ENCODE results near the gene NISCH. TPM values are rescaled to one million over a fixed set of nuclear protein-coding genes. Genes with fewer than 3 reads are reported as not detected.
A peak's percentile ranks its signal among the peaks of the same experiment; 100 is the strongest.

Gene NISCH
- total RNA-seq, 1 experiment from 2014 or later = 104 TPM

DNA sequence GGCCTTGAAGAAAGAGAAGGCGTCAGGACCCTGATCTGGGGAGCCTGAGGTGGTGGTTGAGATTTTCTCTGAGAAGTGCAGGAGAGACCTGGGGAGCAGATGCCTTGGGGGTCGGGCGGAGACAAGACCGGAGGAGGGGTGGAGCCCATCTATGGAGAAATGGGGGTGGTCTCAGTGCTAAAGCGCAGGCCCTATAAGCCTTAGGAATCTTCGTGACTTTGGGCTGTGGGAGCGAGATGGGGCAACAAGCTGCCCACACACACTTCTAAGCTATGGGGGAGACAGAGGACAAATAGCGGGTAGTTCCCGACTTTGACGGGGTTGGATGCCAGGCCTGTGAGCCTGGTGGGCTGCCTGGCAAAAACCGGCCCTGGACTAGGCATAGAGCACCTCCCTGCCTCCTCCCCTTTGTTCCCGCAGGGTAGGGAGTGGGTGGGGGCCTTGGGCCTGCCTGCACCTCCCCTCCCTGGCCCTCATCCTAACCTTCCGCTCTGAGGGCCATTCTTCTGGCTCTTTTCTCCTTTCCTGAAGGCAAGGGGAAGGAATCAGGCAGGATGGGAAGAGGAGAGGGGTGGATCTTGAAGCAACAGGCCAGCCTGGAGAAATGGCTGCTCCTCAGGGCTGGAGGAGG is 880 bp downstream of the NISCH start:
- Histone ChIP-seq H3K4ac (ENCODE audit: low read depth, low read length) (no peak overlapping the region), H3K56ac (ENCODE audit: insufficient read length, low read depth, low read length) (no peak overlapping the region), H4K5ac (ENCODE audit: insufficient read length, low read depth, low read length) (no peak overlapping the region), H3K27me3 (ENCODE audit: insufficient read depth, low read length) (no peaks in the 10 kb centered on the region), H3K4me1 (ENCODE audit: insufficient read depth, low read length) (no peaks in the 10 kb centered on the region; the same call in 1 of the 2 replicates), H3K9me3 (ENCODE audit: control insufficient read depth, low read depth, low read length) (no peaks in the 10 kb centered on the region), H2BK12ac (ENCODE audit: insufficient read length, low read depth, low read length) (no peak overlapping the region), H3K14ac (ENCODE audit: insufficient read depth, low read length) (no peak overlapping the region), H3K27ac (ENCODE audit: insufficient read length, low read depth, low read length) (no peak overlapping the region), H3K23me2 (ENCODE audit: insufficient read length, low read depth, low read length, poor library complexity, severe bottlenecking) (peaks cover 4% of the 10 kb centered on the region), H2AFZ (ENCODE audit: low read length) (no peak overlapping the region), H2BK5ac (ENCODE audit: insufficient read length, low read length) (no peak overlapping the region), H3K79me2 (ENCODE audit: insufficient read depth, low read length) (peaks cover 4% of the 10 kb centered on the region; the same call in 1 of the 2 replicates), H2BK15ac (ENCODE audit: low read depth, low read length) (no peak overlapping the region), H4K20me1 (ENCODE audit: control insufficient read depth, insufficient read depth, insufficient read length) (no peaks in the 10 kb centered on the region), H4K8ac (replicated peaks; ENCODE audit: insufficient read length, low read depth, low read length) (no peak overlapping the region), H3K79me1 (ENCODE audit: insufficient read depth, low read depth, low read length, poor library complexity, severe bottlenecking) (peaks cover 5% of the 10 kb centered on the region), H4K91ac (ENCODE audit: insufficient read length, low read depth, low read length) (no peak overlapping the region), H3T11ph (ENCODE audit: low read length) (no peak overlapping the region), H2AK5ac (ENCODE audit: insufficient read length, low read length) (no peak overlapping the region), H3K23ac (ENCODE audit: insufficient read length, low read depth, low read length) (no peak overlapping the region), H3K18ac (ENCODE audit: insufficient read length, low read depth, low read length) (no peak overlapping the region), H2BK120ac (ENCODE audit: low read depth, low read length, poor library complexity, severe bottlenecking) (no peak overlapping the region), H3K4me2 (ENCODE audit: insufficient read depth, insufficient read length, low read length) (peak overlapping the region; percentile 58), H3K9ac (ENCODE audit: extremely low read depth, insufficient read length, low read length) (peak overlapping the region; percentile 72), H2BK20ac (ENCODE audit: low read depth, low read length, poor library complexity, severe bottlenecking) (no peak overlapping the region)
- Mint-ChIP-seq H3K27ac (peak overlapping the region; percentile 76 to 97 (median 86)), H3K36me3 (ENCODE audit: insufficient read depth in 1 of 3, low read depth in 3 of 3) (peaks cover 21 to 42% (median 39%) of the 10 kb centered on the region in 3 experiments), H3K4me1 (peaks cover 29 to 51% of the 10 kb centered on the region in 2 experiments), H3K9me3 (no peaks in the 10 kb centered on the region), H3K27me3 (ENCODE audit: low read depth) (no peaks in the 10 kb centered on the region; the same call in 1 of the 2 replicates), H3K4me3 (peak overlapping the region; percentile 89 to 96)
- no CpG with 5 or more reads among the region's 13 CpGs for WGBS (ENCODE audit: extremely low coverage, insufficient read length, low lambda C conversion rate)
- peak; percentile 45 for DNase-seq
- TF ChIP-seq, protein P1, sequence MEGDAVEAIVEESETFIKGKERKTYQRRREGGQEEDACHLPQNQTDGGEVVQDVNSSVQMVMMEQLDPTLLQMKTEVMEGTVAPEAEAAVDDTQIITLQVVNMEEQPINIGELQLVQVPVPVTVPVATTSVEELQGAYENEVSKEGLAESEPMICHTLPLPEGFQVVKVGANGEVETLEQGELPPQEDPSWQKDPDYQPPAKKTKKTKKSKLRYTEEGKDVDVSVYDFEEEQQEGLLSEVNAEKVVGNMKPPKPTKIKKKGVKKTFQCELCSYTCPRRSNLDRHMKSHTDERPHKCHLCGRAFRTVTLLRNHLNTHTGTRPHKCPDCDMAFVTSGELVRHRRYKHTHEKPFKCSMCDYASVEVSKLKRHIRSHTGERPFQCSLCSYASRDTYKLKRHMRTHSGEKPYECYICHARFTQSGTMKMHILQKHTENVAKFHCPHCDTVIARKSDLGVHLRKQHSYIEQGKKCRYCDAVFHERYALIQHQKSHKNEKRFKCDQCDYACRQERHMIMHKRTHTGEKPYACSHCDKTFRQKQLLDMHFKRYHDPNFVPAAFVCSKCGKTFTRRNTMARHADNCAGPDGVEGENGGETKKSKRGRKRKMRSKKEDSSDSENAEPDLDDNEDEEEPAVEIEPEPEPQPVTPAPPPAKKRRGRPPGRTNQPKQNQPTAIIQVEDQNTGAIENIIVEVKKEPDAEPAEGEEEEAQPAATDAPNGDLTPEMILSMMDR (conservative IDR thresholded peaks at IDR 0.05) = no peak

Data from H9 (cell line).